Mesenchymal stem cell (in vitro differentiated cells and primary cell): ENCODE data around the gene TTC38.
A peak's percentile ranks its signal among the peaks of the same experiment; 100 is the strongest.

ENCODE experiments used
- DNase-seq: peaks from one replicate; pipeline ENCODE4 v3.0.0-alpha.2; 2013
- H2AFZ ChIP-seq: one replicate; pipeline ENCODE4 v1.6.1; 2013; ENCODE audit warnings: low read depth, mild to moderate bottlenecking, control low read depth, inconsistent platforms, low read length, moderate library complexity
- H2AK5ac ChIP-seq: 2 replicates; pipeline ENCODE4 v1.6.1; 2013; ENCODE audit warnings: low read length, moderate library complexity, mild to moderate bottlenecking, inconsistent platforms; ENCODE audit not compliant: severe bottlenecking
- H2BK120ac ChIP-seq: one replicate; pipeline ENCODE4 v1.6.1; 2013; ENCODE audit warnings: low read depth, mild to moderate bottlenecking, inconsistent platforms, low read length, moderate library complexity
- H2BK12ac ChIP-seq, 2 experiments: one replicate each; pipeline ENCODE4 v1.6.1; 2013; ENCODE audit warnings: inconsistent platforms in 2 of 2, low read length in 2 of 2, mild to moderate bottlenecking in 2 of 2, moderate library complexity in 2 of 2, control low read depth in 1 of 2
- H2BK15ac ChIP-seq: one replicate; pipeline ENCODE4 v1.6.1; 2013; ENCODE audit warnings: mild to moderate bottlenecking, low read depth, inconsistent platforms; ENCODE audit not compliant: poor library complexity, severe bottlenecking
- H2BK5ac ChIP-seq: 2 replicates; pipeline ENCODE4 v1.6.1; 2013; ENCODE audit warnings: low read depth, mild to moderate bottlenecking, low read length, control low read depth, inconsistent platforms; ENCODE audit not compliant: poor library complexity, severe bottlenecking
- H3K14ac ChIP-seq, 2 experiments: one replicate each; pipeline ENCODE4 v1.6.1; 2013; ENCODE audit warnings: inconsistent platforms in 2 of 2, low read length in 2 of 2, control low read depth in 1 of 2, mild to moderate bottlenecking in 1 of 2, moderate library complexity in 1 of 2
- H3K18ac ChIP-seq, 2 experiments: one replicate each; pipeline ENCODE4 v1.6.1; 2013; ENCODE audit warnings: inconsistent platforms in 2 of 2, low read length in 2 of 2, control low read depth in 1 of 2, low read depth in 1 of 2, mild to moderate bottlenecking in 1 of 2
- H3K23ac ChIP-seq, 2 experiments: one replicate each; pipeline ENCODE4 v1.6.1; 2013; ENCODE audit warnings: inconsistent platforms in 2 of 2, low read length in 2 of 2, mild to moderate bottlenecking in 2 of 2, moderate library complexity in 2 of 2, control low read depth in 1 of 2
- H3K27ac ChIP-seq: 2 replicates; pipeline ENCODE4 v1.5.1; 2013; ENCODE audit warnings: mild to moderate bottlenecking, moderate library complexity, low read length, control low read depth, inconsistent platforms; ENCODE audit not compliant: poor library complexity, severe bottlenecking
- H3K27me3 ChIP-seq, 2 experiments: 2 replicates each; pipeline versions ENCODE4 v1.6.1 to v1.7.0; 2013; ENCODE audit warnings: low read length in 2 of 2, mild to moderate bottlenecking in 2 of 2, moderate library complexity in 2 of 2, control low read depth in 1 of 2, inconsistent platforms in 1 of 2; ENCODE audit not compliant: control insufficient read depth in 1 of 2, insufficient read depth in 1 of 2
- H3K36me3 ChIP-seq, 2 experiments: 2 replicates each; pipeline versions ENCODE4 v1.6.1 to v1.7.0; 2013; ENCODE audit warnings: low read length in 2 of 2, control low read depth in 1 of 2, inconsistent platforms in 1 of 2, low read depth in 1 of 2, mild to moderate bottlenecking in 1 of 2; ENCODE audit not compliant: insufficient read depth in 2 of 2, control insufficient read depth in 1 of 2
- H3K4ac ChIP-seq, 2 experiments: one replicate each; pipeline ENCODE4 v1.6.1; 2013; ENCODE audit warnings: inconsistent platforms in 2 of 2, low read length in 2 of 2, mild to moderate bottlenecking in 2 of 2, moderate library complexity in 2 of 2, control low read depth in 1 of 2, low read depth in 1 of 2
- H3K4me1 ChIP-seq: 2 replicates; pipeline ENCODE4 v1.6.1; 2013; ENCODE audit warnings: low read depth, low read length, control low read depth; ENCODE audit not compliant: control insufficient read depth, insufficient read depth
- H3K4me2 ChIP-seq: 2 replicates; pipeline ENCODE4 v1.6.1; 2013; ENCODE audit warnings: low read length, mild to moderate bottlenecking, inconsistent platforms; ENCODE audit not compliant: poor library complexity, severe bottlenecking
- H3K4me3 ChIP-seq, 2 experiments: 2 replicates each; pipeline versions ENCODE4 v1.5.1 to v1.7.0; 2013; ENCODE audit warnings: low read length in 2 of 2, mild to moderate bottlenecking in 2 of 2, control low read depth in 1 of 2, low read depth in 1 of 2; ENCODE audit not compliant: insufficient read depth in 1 of 2
- H3K79me1 ChIP-seq: replicated peaks from 2 replicates; pipeline ENCODE4 v1.6.1; 2013; ENCODE audit warnings: mild to moderate bottlenecking, control low read depth, low read length, inconsistent platforms; ENCODE audit not compliant: poor library complexity, severe bottlenecking
- H3K9ac ChIP-seq: 2 replicates; pipeline ENCODE4 v1.7.0; 2013; ENCODE audit warnings: mild to moderate bottlenecking, low read length, moderate library complexity
- H3K9me3 ChIP-seq: 2 replicates; pipeline ENCODE4 v1.7.0; 2013; ENCODE audit warnings: mild to moderate bottlenecking, low read length; ENCODE audit not compliant: control insufficient read depth
- H4K8ac ChIP-seq: one replicate; pipeline ENCODE4 v1.6.1; 2013; ENCODE audit warnings: inconsistent platforms, mild to moderate bottlenecking, low read length, moderate library complexity
- H4K91ac ChIP-seq: one replicate; pipeline ENCODE4 v1.6.1; 2013; ENCODE audit warnings: mild to moderate bottlenecking, low read length, inconsistent platforms
- WGBS: methylation state at CpG from one replicate; pipeline ENCODE4 v1.1.7; 2013; ENCODE audit warnings: mixed read lengths; 5-methylcytosine and 5-hydroxymethylcytosine counted together

Gene TTC38

GRCh38 chr22:46281866-46282678 lies 14.3 kb downstream of the TTC38 start:
- no peak overlapping the region for H4K91ac ChIP-seq
- H3K4me1 ChIP-seq = peaks cover 3% of the 10 kb centered on the region
- no peak overlapping the region for H3K27ac ChIP-seq
- no peak overlapping the region for H3K14ac ChIP-seq
- H2AFZ ChIP-seq = no peak overlapping the region
- no peak for DNase-seq
- H3K9ac ChIP-seq = no peak overlapping the region
- no peak overlapping the region for H2AK5ac ChIP-seq
- H3K4me2 ChIP-seq = no peak overlapping the region
- no peak overlapping the region for H2BK120ac ChIP-seq
- no peak overlapping the region for H2BK15ac ChIP-seq
- no peaks in the 10 kb centered on the region for H3K27me3 ChIP-seq
- no peak overlapping the region for H4K8ac ChIP-seq
- H3K4me3 ChIP-seq = no peak overlapping the region
- no peaks in the 10 kb centered on the region for H3K9me3 ChIP-seq
- no peak overlapping the region for H2BK5ac ChIP-seq
- H3K23ac ChIP-seq = no peak overlapping the region
- 95% methylated on average over 13 of the region's 13 CpGs for WGBS
- no peak overlapping the region for H3K4ac ChIP-seq
- H2BK12ac ChIP-seq = no peak overlapping the region
- H3K18ac ChIP-seq = no peak overlapping the region
- H3K36me3 ChIP-seq = peaks cover 81 to 89% of the 10 kb centered on the region in 2 experiments
- peaks cover 11% of the 10 kb centered on the region for H3K79me1 ChIP-seq

DNA sequence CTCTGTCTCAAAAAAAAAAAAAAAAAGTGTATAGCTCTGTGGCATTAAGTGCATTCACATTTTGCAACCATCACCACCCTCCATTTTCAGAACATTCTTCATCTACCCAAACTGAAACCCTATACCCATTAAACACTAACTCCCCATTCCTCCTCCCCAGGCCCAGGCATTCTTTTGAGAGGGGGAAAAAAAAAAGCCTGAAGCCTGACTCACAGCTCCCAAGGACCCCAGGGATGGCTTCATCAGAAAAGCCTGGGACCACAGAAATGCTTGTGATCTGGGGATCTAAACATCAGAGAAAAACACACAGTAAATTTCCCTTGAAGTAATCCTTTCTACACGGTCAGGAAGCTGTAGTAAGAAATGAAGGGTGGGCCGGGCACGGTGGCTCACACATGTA lies 18.2 kb downstream of the TTC38 start:
- H3K9ac ChIP-seq = no peak overlapping the region
- no peak overlapping the region for H3K4me3 ChIP-seq
- no peaks in the 10 kb centered on the region for H3K9me3 ChIP-seq
- H2AFZ ChIP-seq = no peak overlapping the region
- H3K4ac ChIP-seq = no peak overlapping the region
- H3K18ac ChIP-seq = no peak overlapping the region
- no peaks in the 10 kb centered on the region for H3K27me3 ChIP-seq
- H4K91ac ChIP-seq = no peak overlapping the region
- no peak overlapping the region for H3K23ac ChIP-seq
- H3K27ac ChIP-seq = no peak overlapping the region
- H3K14ac ChIP-seq = no peak overlapping the region
- no peak overlapping the region for H2BK120ac ChIP-seq
- H3K4me2 ChIP-seq = no peak overlapping the region
- H2AK5ac ChIP-seq = no peak overlapping the region
- no peak for DNase-seq
- no peaks in the 10 kb centered on the region for H3K79me1 ChIP-seq
- H3K4me1 ChIP-seq = peaks cover 13% of the 10 kb centered on the region
- 84% methylated on average over 3 of the region's 3 CpGs for WGBS
- H4K8ac ChIP-seq = no peak overlapping the region
- H2BK5ac ChIP-seq = no peak overlapping the region
- H3K36me3 ChIP-seq = peaks cover 78 to 83% of the 10 kb centered on the region in 2 experiments
- H2BK15ac ChIP-seq = no peak overlapping the region
- no peak overlapping the region for H2BK12ac ChIP-seq

GRCh38 chr22:46286941-46287872 lies 19.4 kb downstream of the TTC38 start:
- Histone ChIP-seq H3K4ac (no peak overlapping the region), H2AK5ac (no peak overlapping the region), H3K79me1 (no peaks in the 10 kb centered on the region), H4K8ac (no peak overlapping the region), H3K4me3 (no peak overlapping the region), H3K23ac (peak overlapping the region in 1 of 2 experiments; percentile 23), H2BK12ac (no peak overlapping the region), H2AFZ (no peak overlapping the region), H3K4me1 (peaks cover 13% of the 10 kb centered on the region), H2BK15ac (no peak overlapping the region), H2BK5ac (no peak overlapping the region), H3K14ac (no peak overlapping the region), H4K91ac (no peak overlapping the region), H3K27me3 (no peaks in the 10 kb centered on the region), H3K4me2 (no peak overlapping the region), H3K18ac (no peak overlapping the region), H3K27ac (no peak overlapping the region), H3K36me3 (peaks cover 71 to 81% of the 10 kb centered on the region in 2 experiments), H2BK120ac (no peak overlapping the region), H3K9ac (no peak overlapping the region), H3K9me3 (peaks cover 4% of the 10 kb centered on the region)
- WGBS = 96% methylated on average over 15 of the region's 15 CpGs
- DNase-seq = no peak
